Mesendoderm (in vitro differentiated cells): Measurements from ENCODE around the gene ACACB.
A peak's percentile ranks its signal among the peaks of the same experiment; 100 is the strongest.

ENCODE experiments used
- DNase-seq: peaks from one replicate; pipeline ENCODE4 v3.0.0; 2013
- H2AK5ac ChIP-seq: 2 replicates; pipeline ENCODE4 v1.6.1; 2013; ENCODE audit warnings: low read length, inconsistent platforms
- H2BK120ac ChIP-seq: 2 replicates; pipeline ENCODE4 v1.6.1; 2013; ENCODE audit warnings: low read depth, mild to moderate bottlenecking, low read length, moderate library complexity, mixed read lengths
- H2BK15ac ChIP-seq: replicated peaks from 2 replicates; pipeline ENCODE4 v1.6.1; 2013; ENCODE audit warnings: low read depth, mild to moderate bottlenecking, moderate library complexity
- H2BK5ac ChIP-seq: 2 replicates; pipeline ENCODE4 v1.6.1; 2013; ENCODE audit warnings: low read length, inconsistent platforms
- H3K18ac ChIP-seq: 2 replicates; pipeline ENCODE4 v1.6.1; 2013; ENCODE audit warnings: mild to moderate bottlenecking, low read length, mixed read lengths
- H3K23ac ChIP-seq: one replicate; pipeline ENCODE4 v1.6.1; 2013; ENCODE audit warnings: low read length
- H3K27ac ChIP-seq: 2 replicates; pipeline ENCODE4 v1.5.1; 2013; ENCODE audit warnings: low read depth, mild to moderate bottlenecking, inconsistent platforms, low read length, moderate library complexity
- H3K27me3 ChIP-seq: 2 replicates; pipeline ENCODE4 v1.6.1; 2013; ENCODE audit warnings: low read length, control low read depth, mild to moderate bottlenecking, inconsistent platforms; ENCODE audit not compliant: insufficient read depth, poor library complexity
- H3K36me3 ChIP-seq: 2 replicates; pipeline ENCODE4 v1.6.1; 2013; ENCODE audit warnings: low read length, inconsistent platforms; ENCODE audit not compliant: control insufficient read depth, insufficient read depth
- H3K4ac ChIP-seq: one replicate; pipeline ENCODE4 v1.6.1; 2013; ENCODE audit warnings: low read depth, mild to moderate bottlenecking, low read length, moderate library complexity
- H3K4me1 ChIP-seq: 2 replicates; pipeline ENCODE4 v1.6.1; 2013; ENCODE audit warnings: low read depth, low read length, inconsistent platforms; ENCODE audit not compliant: control insufficient read depth
- H3K4me2 ChIP-seq: 2 replicates; pipeline ENCODE4 v1.6.1; 2013; ENCODE audit warnings: low read length
- H3K4me3 ChIP-seq: 2 replicates; pipeline ENCODE4 v1.5.1; 2013; ENCODE audit warnings: mild to moderate bottlenecking, low read length
- H3K56ac ChIP-seq: one replicate; pipeline ENCODE4 v1.6.1; 2013; ENCODE audit warnings: low read length
- H3K79me1 ChIP-seq: 2 replicates; pipeline ENCODE4 v1.6.1; 2013; ENCODE audit warnings: low read length, inconsistent platforms
- H3K79me2 ChIP-seq: 2 replicates; pipeline ENCODE4 v1.6.1; 2013; ENCODE audit warnings: mild to moderate bottlenecking, low read length; ENCODE audit not compliant: control insufficient read depth, insufficient read depth
- H3K9ac ChIP-seq: 2 replicates; pipeline ENCODE4 v1.6.1; 2013; ENCODE audit warnings: low read length, inconsistent platforms
- H4K5ac ChIP-seq: one replicate; pipeline ENCODE4 v1.6.1; 2013; ENCODE audit warnings: low read length
- H4K8ac ChIP-seq: one replicate; pipeline ENCODE4 v1.6.1; 2013; ENCODE audit warnings: low read depth, mild to moderate bottlenecking, control low read depth, low read length, moderate library complexity
- WGBS: extraction: QIAGEN DNeasy Blood & Tissue Kit; methylation state at CpG from one replicate; pipeline ENCODE4 v1.1.7; 2013; ENCODE audit warnings: low lambda C conversion rate, missing lambda C conversion rate; ENCODE audit not compliant: insufficient coverage; ENCODE audit errors: extremely low coverage; 5-methylcytosine and 5-hydroxymethylcytosine counted together

The ACACB gene

DNA sequence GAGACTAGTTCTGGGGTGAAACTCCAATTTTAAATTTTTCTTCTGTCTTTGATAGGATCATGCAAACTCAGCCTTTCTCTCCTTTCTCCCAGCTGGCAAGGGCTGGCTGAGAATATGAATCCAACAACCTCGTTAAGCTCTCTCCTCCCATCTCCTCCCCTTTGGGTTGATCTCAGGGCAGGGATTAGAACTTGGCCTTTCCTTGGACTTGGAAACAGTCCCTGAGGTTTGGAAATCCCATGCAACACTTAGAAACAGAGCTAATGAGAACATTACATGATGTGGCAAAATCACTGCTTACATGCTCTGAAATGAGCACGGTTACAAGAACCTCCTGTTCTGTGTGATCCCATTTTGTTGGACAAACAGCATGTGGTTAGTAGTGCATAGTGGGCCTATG, 31.6 kb downstream of the ACACB start:
- Histone ChIP-seq H2AK5ac (no peak overlapping the region), H3K4me3 (no peak overlapping the region), H3K79me1 (no peaks in the 10 kb centered on the region), H3K4me2 (no peak overlapping the region), H3K4me1 (no peaks in the 10 kb centered on the region), H4K5ac (no peak overlapping the region), H3K4ac (no peak overlapping the region), H2BK5ac (no peak overlapping the region), H4K8ac (no peak overlapping the region), H3K9ac (no peak overlapping the region), H2BK120ac (no peak overlapping the region), H3K79me2 (no peaks in the 10 kb centered on the region), H3K36me3 (no peaks in the 10 kb centered on the region), H2BK15ac (no peak overlapping the region), H3K23ac (no peak overlapping the region), H3K56ac (no peak overlapping the region), H3K27ac (no peak overlapping the region), H3K27me3 (no peaks in the 10 kb centered on the region), H3K18ac (no peak overlapping the region)
- DNase-seq = no peak
- no CpG with 5 or more reads among the region's 2 CpGs for WGBS

DNA sequence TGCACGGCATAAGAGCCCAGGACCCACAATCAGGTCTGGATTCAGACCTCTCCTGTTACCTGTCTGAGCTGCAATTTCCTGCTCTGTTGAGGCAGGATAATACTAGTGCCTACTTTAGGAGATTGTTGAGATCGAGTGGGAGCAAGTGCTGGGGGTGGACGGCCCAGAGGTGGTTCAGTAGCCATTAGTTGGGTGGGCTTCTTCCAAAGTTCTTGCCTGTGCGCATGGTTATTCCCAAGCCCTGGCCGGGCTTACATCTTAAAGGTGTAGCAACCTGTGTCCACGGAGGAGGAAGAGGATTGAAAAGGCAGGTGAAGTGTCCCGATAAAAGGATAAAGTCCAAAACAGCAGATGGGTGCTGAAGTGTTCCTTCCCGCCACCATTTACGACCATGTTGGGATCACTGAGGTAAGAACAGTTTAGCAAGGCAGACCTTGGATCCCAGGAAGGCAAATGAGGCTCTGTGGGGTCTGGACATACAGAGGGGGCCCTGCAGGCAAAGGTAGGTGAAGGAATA, 33.8 kb downstream of the ACACB start:
- H3K79me1 ChIP-seq = no peaks in the 10 kb centered on the region
- no peak overlapping the region for H3K56ac ChIP-seq
- H3K9ac ChIP-seq = no peak overlapping the region
- H3K79me2 ChIP-seq = no peaks in the 10 kb centered on the region
- no peak overlapping the region for H3K18ac ChIP-seq
- H2BK5ac ChIP-seq = no peak overlapping the region
- H3K27ac ChIP-seq = no peak overlapping the region
- H3K36me3 ChIP-seq = no peaks in the 10 kb centered on the region
- no peak overlapping the region for H3K4me2 ChIP-seq
- H4K5ac ChIP-seq = no peak overlapping the region
- DNase-seq = no peak
- H2AK5ac ChIP-seq = no peak overlapping the region
- H3K4me3 ChIP-seq = no peak overlapping the region
- no peak overlapping the region for H3K4ac ChIP-seq
- no peak overlapping the region for H4K8ac ChIP-seq
- WGBS = no CpG with 5 or more reads among the region's 9 CpGs
- no peaks in the 10 kb centered on the region for H3K4me1 ChIP-seq
- H3K27me3 ChIP-seq = no peaks in the 10 kb centered on the region
- no peak overlapping the region for H3K23ac ChIP-seq
- no peak overlapping the region for H2BK15ac ChIP-seq
- H2BK120ac ChIP-seq = no peak overlapping the region

DNA sequence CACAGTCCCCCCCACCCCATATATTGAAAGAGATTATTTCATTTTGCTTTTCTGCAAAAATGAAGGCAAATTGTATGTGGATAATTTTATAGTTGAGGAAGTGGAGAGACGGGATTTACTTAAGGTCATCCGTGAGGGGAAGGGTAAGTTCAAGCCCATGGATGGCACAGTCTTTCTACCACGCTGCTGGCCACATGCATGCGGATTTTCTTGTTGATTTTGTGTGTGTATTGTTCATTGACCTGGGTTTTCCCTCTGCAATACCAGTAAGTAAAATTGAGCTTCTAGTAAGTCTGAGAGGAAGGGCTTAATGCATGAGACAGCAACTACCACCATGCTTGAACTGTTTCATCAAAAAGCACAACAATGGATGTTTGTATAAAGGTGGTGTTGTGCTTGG, 35.1 kb downstream of the ACACB start:
- no peak overlapping the region for H3K4me3 ChIP-seq
- no peak for DNase-seq
- no peak overlapping the region for H3K18ac ChIP-seq
- H2AK5ac ChIP-seq = no peak overlapping the region
- H2BK120ac ChIP-seq = no peak overlapping the region
- no peak overlapping the region for H4K8ac ChIP-seq
- no peaks in the 10 kb centered on the region for H3K36me3 ChIP-seq
- no peaks in the 10 kb centered on the region for H3K79me2 ChIP-seq
- no peak overlapping the region for H2BK15ac ChIP-seq
- no peak overlapping the region for H3K4ac ChIP-seq
- no peak overlapping the region for H2BK5ac ChIP-seq
- H3K56ac ChIP-seq = no peak overlapping the region
- H3K9ac ChIP-seq = no peak overlapping the region
- H3K27ac ChIP-seq = no peak overlapping the region
- H3K27me3 ChIP-seq = no peaks in the 10 kb centered on the region
- H3K79me1 ChIP-seq = no peaks in the 10 kb centered on the region
- no peaks in the 10 kb centered on the region for H3K4me1 ChIP-seq
- H3K4me2 ChIP-seq = no peak overlapping the region
- no peak overlapping the region for H4K5ac ChIP-seq
- H3K23ac ChIP-seq = no peak overlapping the region
- WGBS = 100% methylated on average over 1 of the region's 4 CpGs

DNA sequence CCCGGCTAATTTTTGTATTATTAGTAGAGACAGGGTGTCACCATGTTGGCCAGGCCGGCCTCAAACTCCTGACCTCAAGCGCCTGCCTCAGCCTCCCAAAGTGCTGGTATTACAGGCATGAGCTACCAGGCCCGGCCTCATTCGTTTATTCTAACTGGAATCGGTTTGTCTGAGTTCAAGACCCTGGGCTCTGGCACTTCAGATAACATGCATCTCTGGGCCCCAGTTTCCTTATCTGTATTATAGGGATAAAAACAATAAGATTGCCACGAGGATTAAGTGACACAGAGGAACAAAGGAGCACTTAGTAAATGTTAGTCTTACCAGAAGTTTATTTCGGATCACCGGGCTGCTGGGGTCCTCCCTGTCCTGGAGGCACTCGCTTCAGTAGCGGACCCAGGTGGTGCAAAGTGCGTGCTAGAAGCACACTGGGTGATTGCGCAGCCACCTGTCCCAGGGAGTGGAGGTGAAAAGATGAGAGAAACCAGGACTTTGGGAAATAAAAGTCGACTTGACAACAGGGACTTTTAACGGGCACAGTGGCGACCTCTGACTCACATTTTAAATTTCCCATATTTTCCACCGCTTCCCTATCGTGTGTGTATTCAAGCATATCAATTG, 37.5 kb downstream of the ACACB start:
- Histone ChIP-seq H3K56ac (peak overlapping the region; percentile 67), H3K36me3 (no peaks in the 10 kb centered on the region), H3K4me3 (no peak overlapping the region), H3K4me2 (peak overlapping the region; percentile 17), H3K4ac (no peak overlapping the region), H3K27ac (no peak overlapping the region), H2BK120ac (no peak overlapping the region), H2BK15ac (no peak overlapping the region), H3K27me3 (no peaks in the 10 kb centered on the region), H3K79me2 (no peaks in the 10 kb centered on the region), H3K79me1 (no peaks in the 10 kb centered on the region), H2BK5ac (no peak overlapping the region), H4K5ac (no peak overlapping the region), H3K18ac (no peak overlapping the region), H4K8ac (no peak overlapping the region), H3K9ac (peak overlapping the region; percentile 7), H2AK5ac (no peak overlapping the region), H3K23ac (peak overlapping the region; percentile 80), H3K4me1 (no peaks in the 10 kb centered on the region)
- no CpG with 5 or more reads among the region's 18 CpGs for WGBS
- peak; percentile 37 for DNase-seq

DNA sequence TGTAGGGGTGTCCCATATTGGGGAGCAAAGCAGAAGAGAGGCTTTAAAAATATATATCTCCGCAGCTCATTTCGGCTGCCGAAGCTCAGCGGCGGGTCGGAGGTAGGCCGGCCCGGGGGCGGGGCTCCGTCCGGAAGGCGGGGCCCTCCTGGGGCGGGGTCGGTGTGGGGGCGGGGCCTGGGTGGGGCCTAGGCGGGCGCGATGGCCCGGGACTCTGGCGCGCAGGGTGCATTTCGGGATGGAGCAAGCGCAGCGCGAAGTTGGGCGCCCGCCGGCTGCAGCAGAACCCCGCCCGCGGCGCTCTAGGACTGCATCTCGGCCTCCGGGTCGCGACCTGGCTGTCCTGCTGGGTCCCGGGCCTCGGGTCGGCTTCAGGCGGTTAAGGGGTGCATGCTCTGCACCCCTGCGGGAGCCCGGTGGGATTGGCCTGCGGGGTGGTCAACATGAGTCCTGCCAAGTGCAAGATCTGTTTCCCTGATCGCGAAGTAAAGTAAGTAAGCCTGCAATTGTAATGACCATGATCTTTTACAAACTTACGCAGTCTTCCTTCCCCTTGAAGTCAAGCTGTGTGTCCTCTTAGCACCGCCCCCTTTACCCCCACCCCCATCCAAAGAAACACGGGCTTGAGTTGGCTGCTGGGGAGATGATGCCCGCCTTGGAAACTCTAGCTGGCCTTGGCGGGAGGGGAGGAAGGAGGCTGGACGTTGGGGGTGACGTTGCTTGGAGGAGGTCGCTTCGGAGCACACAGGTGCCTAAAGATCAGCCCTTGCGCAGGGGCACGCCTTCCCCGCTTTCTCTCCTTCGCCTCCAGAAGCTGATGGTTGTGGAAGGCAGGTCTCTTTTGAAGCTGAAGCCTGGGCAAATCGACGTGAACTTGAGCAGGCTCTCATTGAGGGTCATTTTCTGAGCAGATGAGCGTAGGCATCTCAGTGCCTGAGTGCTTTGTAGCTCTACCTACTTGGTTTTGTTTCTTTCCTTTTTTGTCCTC, 38.4 kb downstream of the ACACB start:
- H4K5ac ChIP-seq = no peak overlapping the region
- WGBS = no CpG with 5 or more reads among the region's 61 CpGs
- H3K4me3 ChIP-seq = peak overlapping the region; percentile 50
- no peaks in the 10 kb centered on the region for H3K4me1 ChIP-seq
- no peak overlapping the region for H2BK5ac ChIP-seq
- peak overlapping the region; percentile 78 for H3K56ac ChIP-seq
- peak overlapping the region; percentile 67 for H3K9ac ChIP-seq
- peak overlapping the region; percentile 34 for H3K18ac ChIP-seq
- H2AK5ac ChIP-seq = no peak overlapping the region
- H2BK15ac ChIP-seq = no peak overlapping the region
- no peaks in the 10 kb centered on the region for H3K27me3 ChIP-seq
- H2BK120ac ChIP-seq = no peak overlapping the region
- no peak overlapping the region for H3K4ac ChIP-seq
- peak overlapping the region; percentile 78 for H3K4me2 ChIP-seq
- H4K8ac ChIP-seq = no peak overlapping the region
- no peaks in the 10 kb centered on the region for H3K79me1 ChIP-seq
- no peaks in the 10 kb centered on the region for H3K36me3 ChIP-seq
- peak; percentile 96 for DNase-seq
- H3K27ac ChIP-seq = no peak overlapping the region
- H3K23ac ChIP-seq = no peak overlapping the region
- no peaks in the 10 kb centered on the region for H3K79me2 ChIP-seq
